CD4-positive, alpha-beta T cell treated with Interleukin-6 for 4 hours (primary cell): ENCODE measurements around the gene NADK2.

Experiments
- DNase-seq: peaks from one replicate; pipeline ENCODE4 v3.0.0-alpha.2; 2020; ENCODE audit warnings: mixed read lengths

Gene NADK2

GRCh38 chr5:36160617-36161016 lies 81.1 kb downstream of the NADK2 start:
- no peak for DNase-seq

- DNase-seq = no peak
These were observed 83.6 kb downstream of the NADK2 start for GRCh38 chr5:36158144-36158543.

GRCh38 chr5:36156619-36157018 lies 85.1 kb downstream of the NADK2 start:
- no peak for DNase-seq

- no peak for DNase-seq
These were observed 85.6 kb downstream of the NADK2 start for GRCh38 chr5:36156121-36156601.

GRCh38 chr5:36155291-36155690 lies 86.4 kb downstream of the NADK2 start:
- DNase-seq = no peak

GRCh38 chr5:36153726-36154125 lies 88.0 kb downstream of the NADK2 start:
- no peak for DNase-seq

- DNase-seq = no peak
These were observed 88.4 kb downstream of the NADK2 start for GRCh38 chr5:36153298-36153677.

- DNase-seq = no peak
These were observed 89.1 kb downstream of the NADK2 start for GRCh38 chr5:36152324-36153297.

- peak; percentile 96 for DNase-seq
These were observed 90.0 kb downstream of the NADK2 start, which contains the start of the genes LMBRD2 and SKP2 for GRCh38 chr5:36151434-36152323. LMBRD2 (minus strand) TSS chr5:36151887; CDS start chr5:36143349, 8,538 bp downstream. SKP2 (plus strand) TSS chr5:36152111; CDS start chr5:36152263, 152 bp downstream.

- DNase-seq = peak; percentile 28
These were observed 90.9 kb downstream of the NADK2 start for GRCh38 chr5:36150676-36151433.

GRCh38 chr5:36147681-36148080 lies 94.0 kb downstream of the NADK2 start:
- DNase-seq = no peak

- no peak for DNase-seq
These were observed 95.3 kb downstream of the NADK2 start for GRCh38 chr5:36146390-36146789.

- DNase-seq = no peak
These were observed 96.4 kb downstream of the NADK2 start for GRCh38 chr5:36145311-36145710.
